NK-92 (cell line): ENCODE results near the gene C1QTNF3.
"Not testable (repeated sequence)": the region's sequence is repeated elsewhere in the genome, so short reads cannot be mapped to it uniquely, and the experiment has no call there.

ENCODE experiments used
- DNase-seq: peaks from one replicate; lab custom pipeline; 2025; ENCODE audit not compliant: unreplicated experiment; lab: John Stamatoyannopoulos, UW

C1QTNF3 gene

DNA sequence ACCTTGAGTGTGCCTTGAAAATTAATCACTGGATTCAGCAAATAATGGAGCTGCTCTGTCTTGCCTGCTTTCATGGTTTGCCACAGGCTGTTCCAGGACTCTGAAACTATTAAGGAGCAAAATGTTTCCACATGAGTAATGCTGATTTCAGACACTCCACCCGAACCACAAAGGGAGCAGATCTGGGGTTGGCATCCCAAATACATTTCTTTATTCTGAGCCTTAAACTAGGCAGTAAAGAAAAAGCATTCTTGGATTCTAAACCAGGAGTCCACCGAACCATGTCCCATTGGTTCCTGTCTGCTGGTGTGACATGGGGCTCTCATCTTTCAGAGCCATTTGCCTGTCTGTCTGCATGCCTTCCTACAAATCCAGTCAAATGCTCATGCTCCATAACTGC, 10.1 kb upstream of the C1QTNF3 start:
- DNase-seq, result no peak

DNA sequence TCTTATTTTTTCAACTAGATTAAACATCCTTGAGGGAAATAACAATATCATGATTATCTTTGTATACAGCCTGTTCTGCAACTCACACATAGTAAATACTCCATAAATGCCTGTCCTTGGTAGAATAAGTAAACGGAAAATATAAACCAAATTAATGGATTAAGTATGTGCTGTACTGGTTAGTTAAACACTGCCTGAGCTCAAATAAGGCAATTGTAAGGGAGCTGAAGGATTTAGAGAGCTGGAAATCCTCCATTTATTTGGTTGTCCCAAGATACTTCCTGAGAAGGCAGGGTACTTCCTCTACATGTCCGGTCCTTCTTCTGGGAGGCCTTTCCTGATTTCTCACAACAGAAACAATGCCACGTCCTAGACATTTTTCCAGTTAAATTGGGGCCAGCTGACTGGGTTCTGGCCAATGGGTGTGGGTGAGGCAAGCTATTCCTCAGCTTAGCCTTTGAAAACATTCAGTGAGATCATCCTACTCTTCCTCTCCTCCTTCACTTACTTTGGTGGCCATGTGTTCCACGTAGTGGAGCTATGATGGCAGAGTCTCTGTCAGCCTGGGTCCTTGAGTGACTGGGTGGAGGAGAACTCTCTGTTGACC, 8.5 kb upstream of the C1QTNF3 start:
- DNase-seq, result no peak

DNA sequence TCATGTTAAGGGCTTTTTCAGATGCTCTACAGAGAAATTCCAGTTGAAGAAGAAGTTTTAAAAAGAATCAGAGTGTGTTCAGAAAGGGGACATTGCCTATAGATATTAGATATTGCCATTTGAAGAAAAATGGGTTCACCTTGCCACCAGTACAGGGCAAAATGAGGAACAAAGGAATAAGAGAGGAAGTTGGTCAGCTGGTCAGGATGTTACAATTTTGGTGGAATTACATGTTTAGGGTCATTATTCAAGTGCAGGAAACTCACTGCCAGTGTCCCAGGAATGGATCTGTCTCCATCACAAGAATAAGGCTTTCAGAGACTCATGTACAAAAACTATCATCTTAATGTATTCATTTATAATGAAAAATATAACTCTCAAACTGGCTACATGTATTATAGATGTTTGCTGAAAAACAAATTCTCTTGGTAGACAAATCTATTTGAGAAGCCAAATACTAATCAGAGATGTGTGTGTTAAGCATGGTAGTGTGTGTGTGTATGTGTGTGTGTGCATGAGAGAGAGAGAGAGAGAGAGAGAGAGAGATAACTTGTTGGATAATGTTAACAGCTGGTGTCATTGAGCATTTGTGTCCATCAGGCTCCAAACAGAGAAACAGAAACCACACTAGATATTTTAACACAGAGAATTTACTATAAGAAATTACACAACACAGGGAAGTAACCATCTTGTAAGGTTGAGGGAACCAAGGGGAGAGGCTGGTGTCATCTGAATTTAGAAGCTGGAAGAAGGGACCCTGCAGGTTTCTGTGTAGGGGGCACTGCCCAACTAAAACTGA, 5.0 kb upstream of the C1QTNF3 start:
- DNase-seq, result no peak

DNA sequence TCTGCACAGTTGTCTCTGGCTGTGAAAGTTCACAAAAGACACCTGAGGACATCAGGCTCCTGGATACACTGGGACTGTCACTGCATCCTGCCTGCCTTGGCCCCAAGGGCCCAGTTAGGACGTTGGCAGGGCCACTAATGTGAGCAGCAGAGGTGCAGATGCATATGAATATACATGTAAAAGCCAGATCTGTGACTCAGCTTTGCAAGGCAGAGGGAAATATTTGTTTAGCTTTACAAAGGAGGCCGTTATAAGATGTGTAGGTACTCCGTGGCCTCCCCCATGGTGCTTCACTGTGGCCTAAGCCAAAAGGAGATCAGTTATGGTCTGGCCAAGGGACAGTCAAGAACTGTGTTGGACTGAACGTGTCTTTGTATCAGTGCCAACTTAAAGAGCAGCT, 4.1 kb upstream of the C1QTNF3 start:
- no peak for DNase-seq

DNA sequence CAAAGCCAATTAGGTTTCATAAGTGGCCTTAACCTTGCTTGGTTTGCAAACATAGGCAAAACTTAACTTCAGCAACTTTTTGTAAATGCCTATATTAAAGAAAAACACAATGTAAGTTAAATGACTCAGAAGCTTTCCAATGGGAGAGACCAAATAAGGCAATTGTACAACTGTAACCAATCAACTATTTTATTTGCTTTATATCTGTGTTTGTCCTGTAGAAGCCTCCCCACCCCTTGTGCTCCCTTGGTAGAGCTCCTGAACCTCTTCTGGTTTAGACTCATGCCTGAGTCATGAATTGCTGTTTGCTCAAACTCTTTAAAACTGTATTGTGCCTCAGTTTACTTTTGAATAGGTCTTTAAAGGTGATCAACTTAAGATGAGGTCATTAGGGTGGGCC, 3.0 kb upstream of the C1QTNF3 start:
- DNase-seq, result no peak

DNA sequence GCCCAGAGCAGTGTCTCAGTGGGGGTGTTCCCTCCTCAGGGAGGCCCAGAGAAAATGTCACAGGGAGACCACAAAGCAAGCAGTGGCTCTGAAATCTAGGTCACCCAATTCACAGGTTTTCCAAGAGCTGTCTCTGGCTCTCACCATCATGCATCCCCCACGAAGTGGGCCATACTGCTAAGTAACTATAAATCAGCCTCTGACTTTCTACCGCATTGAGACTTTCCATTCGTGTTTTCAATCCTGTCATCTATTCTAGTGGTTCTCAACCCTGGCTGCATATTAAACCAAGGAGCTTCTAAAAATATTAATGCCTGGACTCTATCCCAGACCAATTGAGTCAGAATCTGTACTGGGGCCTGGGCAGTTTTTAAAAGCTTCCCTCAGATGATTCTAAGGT, 2.0 kb upstream of the C1QTNF3 start:
- no peak for DNase-seq

DNA sequence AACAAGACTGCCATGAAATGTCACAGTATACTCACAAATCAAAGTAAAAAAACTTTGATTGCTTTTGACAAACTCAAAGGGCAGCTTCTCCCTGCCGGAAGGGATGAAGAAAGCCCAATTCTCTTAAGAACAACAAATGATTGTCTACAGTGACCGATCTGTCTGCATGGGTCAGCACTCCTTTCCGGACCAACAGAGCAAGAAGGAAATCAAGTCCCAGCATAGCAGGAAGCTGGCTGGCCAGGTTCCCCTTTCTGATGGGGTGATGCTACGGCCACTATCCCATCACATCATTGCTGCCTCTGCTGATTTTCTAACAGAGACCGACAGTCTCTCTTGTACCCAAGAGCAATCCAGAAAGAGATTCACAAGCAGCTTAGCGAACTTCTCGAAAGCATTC, 692 bp downstream of the C1QTNF3 start:
- DNase-seq, result no peak

DNA sequence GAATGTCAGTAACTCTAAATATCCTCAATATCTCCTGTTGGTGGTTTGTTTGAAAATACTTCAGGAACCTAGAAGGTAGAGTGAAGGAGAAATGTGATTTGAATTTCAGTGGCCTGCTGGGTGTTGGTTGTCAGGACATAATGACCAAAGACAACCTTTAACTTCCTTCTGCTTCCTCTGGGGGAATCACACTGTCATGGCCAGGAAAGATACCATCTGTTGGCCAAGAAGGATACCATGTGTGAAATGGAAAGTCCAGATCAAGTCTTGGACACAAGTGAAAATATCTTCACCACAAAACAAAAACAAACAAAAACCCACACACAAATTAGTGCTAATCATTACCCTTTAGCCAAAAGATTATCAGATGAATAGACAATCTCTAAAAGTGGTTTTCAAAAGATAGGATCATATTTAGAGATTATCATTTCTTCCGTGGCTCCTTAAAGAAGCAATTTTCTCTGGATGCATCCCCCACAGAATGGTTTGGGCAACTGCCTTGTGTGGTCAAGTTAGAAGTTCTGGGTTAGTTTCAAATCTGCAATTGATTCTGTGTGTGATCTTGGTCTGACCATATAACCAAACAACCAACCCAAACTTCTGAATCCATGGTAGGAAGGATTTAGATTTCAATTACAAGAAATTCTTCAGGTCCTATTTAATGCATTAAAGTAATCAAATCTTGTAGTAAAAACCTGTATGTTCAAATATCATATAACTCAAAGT, 1.6 kb downstream of the C1QTNF3 start:
- DNase-seq, result no peak

DNA sequence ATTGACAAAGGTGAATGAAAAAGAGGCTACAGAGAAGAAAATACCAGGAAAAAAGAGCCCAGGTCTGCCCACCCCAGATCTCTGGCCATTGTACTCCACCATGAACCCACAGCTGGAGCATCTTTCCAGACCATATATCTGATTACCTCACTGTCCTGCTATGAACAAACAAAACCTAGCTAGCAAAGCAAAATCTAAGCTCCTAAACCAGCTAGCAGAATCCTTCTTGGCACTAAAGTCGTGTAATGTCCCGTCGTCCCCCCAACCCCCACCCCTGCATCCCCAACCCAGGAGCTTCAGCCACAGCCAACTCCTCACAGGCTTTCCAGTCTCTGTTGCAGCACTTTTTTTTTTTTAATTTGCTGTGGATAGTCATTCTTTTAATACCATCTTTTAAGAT, 2.5 kb downstream of the C1QTNF3 start:
- DNase-seq, result no peak

DNA sequence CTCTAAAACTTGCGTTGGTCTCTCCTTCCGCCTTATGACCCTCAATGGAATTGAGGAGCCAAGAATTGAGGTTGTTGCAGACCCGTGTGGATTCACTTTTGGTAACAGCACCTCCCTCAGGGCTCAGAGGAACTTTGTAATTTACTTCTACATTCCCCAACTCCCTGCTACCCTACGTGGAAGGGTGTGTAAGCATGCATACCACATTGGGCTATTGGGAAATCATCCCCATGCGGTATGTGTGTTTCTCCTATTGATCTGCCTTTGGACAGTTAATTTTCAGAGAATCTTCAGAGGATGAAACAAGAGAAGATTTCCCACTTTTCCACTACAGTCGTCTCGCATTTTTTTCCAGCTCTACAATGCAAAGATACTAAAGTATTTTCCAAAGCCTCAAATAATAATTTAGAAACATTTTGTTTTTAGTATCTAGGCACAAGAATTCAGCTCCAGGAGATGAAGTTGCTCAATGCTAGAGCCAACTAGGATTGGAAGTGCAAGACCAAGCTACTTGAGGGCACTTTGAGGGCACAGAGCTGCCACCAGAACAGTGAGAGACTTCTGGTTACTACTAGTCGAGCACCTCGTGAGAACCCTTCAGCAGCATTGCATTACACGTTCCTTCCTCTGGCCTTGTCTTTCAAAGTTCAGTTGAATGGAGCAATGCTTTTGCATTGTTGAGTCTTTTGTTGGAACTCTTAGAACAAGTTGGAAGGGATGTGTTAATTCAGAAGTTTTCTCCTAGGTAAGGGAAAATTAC, 3.4 kb downstream of the C1QTNF3 start:
- no peak for DNase-seq

DNA sequence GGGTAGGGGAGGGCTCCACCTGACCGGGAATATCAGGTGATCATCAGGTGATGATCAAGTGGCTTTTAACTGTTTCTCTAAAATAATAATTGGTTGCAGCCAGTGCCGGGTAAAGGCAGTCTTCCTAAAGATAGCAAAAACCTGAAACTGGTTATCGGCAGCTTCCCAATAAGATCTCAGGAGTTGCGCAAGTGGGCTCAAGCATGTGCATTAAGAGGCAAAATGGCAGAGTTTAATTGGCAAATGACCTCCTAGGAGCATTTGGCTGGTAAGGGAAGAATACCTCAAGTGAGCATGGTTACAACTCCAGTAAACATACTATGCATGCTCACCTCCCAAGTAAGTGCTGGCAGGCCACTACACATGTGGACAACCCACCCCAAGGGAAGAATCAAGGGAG, 4.2 kb downstream of the C1QTNF3 start:
- no peak for DNase-seq

DNA sequence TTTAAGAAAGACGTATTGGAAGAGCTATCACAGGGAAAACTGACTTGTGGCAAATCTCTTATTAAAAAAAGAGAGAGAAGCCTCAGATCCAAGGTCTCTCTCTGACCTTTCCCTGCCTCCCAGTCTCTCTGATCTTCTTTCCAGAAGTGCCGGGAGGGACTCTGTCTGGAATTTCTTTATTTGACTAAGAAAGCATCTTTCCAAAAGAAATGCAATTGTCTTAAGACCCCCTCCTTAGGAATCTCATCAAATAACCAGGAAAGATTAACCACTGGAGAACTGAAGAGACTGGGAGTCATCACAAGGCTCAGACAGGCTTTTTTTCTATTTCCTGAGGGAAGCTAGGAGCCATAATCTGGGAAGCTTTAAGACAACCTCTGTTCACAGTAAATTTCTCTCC, 4.6 kb downstream of the C1QTNF3 start:
- no peak for DNase-seq

DNA sequence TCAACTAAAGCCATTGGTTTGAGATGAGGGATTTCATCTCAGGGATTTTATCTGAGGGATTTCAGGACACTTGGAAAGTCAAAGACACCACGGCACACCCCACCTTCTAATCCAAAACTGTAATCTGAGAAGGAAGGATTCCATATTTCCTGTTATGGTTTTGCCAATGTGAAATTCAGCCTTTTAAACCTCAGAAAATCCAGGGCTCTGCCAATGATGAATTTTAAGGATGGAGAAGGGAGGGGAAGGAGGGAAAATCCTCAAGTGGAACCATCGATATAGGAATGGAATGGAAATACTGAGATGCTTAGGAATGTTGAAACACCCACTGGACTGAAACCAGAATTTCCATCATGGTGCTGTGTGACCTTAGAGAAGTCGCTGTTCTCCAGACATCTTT, 5.3 kb downstream of the C1QTNF3 start:
- DNase-seq, result no peak

DNA sequence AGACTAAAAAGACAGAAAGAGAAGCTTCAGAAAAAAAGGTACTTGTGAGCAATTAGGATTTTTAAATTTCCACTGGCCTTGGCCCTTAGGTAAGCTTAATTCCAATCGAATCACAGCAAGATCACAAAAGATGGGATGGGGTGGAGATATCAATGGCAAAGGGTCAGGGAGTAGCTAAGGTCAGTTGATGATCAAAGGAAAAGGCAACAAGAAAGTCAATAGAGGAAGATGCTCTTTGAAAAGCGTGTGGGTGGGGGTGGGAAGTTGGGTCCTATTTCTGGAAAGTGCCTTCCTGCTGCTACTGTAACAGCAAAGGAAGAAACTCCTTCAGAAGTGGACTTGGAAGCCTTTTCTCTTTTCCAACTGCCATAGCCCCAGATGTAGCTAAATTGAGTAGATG, 7.3 kb downstream of the C1QTNF3 start:
- DNase-seq, result no peak

DNA sequence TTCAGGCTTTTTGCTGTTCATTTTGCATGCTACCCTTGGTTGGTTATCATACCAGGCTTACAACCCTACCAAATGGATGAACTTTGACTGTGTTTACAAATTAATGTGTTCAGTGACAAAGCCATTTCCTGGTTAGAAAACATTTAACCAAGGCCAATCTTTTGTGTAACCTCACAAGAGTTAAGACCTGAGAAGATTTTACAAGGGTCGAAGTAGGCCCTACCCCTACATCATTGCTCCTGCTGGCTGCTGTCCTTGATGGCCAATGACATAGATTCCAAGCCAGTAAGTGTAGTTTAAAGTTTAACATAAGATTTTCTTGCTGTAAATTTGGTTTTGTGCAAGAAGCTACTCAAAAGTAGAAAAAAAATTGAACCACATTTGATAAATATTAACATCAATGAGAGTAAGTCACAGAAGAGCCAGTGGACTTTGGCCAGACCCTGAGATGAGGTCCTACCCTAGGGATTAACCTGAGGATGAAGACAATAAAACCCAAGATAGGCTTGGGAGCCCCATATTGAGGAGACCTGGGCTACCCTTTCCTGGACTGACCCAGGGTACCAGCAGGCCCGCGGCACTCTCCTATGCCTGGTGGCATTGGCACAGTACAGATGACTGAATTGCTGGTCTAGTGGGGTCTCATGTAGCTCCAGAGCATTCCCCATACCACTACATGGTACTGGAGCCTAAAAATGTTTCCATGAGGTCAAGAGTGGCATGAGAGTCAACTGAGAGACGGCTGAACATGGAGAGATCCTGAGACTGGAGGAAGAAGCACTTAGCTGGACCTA, 8.3 kb downstream of the C1QTNF3 start:
- DNase-seq, result no peak

DNA sequence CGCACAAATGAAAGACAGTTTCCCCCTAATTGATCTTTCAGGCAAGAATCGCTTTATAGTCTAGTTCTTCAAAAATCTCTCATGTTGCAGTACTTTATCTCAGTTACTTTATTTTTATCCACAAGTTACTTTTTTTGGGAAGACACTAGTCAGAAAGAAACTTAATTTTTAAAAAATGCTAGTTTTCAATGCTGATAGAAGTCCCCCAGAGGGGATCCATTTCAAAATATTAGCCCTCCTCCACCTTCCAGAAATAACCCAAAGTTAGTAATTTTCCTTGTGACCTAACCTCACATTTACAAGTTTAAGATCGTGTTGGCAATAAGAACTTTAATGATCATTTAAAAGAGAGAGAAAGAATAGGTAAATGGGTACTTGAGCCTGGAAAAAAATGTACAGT, 11.0 kb downstream of the C1QTNF3 start:
- DNase-seq, result no peak

DNA sequence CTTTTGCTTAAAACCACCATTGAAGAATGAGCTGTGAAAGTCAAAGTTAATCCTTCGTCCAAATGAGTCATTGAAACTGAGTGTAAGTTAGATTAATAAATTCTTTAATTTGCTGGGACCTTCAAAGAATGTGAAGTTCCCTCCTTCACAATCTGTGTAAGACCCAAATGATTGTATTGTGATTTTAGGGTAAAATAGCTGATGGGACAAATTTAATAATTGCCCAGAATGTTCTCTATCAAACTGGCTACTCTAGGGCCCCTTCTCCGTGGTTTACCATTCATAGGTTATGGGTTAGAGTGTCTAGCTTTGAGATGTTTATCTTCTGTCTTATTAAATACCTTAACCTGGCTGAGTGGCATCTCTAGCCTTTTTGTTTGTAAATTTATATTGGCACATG, 11.9 kb downstream of the C1QTNF3 start:
- DNase-seq, result no peak

DNA sequence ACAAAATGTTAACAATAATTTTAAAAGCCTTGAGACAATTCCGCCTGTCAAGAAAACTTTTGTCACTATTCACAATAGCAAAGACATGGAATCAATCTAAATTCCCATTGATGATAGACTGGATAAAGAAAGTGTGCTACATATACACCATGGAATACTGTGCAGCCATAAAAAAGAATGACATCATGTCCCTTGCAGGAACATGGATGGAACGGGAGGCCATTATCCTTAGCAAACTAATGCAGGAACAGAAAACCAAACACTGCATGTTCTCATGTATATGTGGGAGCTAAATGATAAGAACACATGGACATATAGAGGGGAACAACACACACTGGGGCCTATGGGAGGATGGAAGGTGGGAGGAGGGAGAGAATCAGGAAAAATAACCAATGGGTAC, 12.4 kb downstream of the C1QTNF3 start:
- not testable (repeated sequence) for DNase-seq

DNA sequence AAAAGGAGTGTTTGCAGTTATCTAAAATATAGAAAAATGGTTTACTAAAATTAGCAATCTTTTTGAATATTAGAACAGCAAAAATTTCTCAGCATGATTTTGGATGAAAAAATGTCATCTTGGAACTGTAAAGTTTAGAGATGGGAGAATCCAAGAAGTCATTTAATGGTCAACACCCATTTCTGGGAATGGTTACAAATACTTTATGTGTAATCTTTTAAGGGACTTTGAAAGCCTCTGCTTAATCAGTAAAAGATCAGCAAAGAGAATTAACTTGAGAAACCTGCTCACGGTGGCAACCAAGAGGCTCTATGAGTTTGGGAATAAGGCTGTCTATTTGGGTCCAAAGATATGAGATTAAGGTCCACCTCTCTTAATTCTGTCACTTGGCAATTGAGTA, 13.0 kb downstream of the C1QTNF3 start:
- DNase-seq, result no peak

DNA sequence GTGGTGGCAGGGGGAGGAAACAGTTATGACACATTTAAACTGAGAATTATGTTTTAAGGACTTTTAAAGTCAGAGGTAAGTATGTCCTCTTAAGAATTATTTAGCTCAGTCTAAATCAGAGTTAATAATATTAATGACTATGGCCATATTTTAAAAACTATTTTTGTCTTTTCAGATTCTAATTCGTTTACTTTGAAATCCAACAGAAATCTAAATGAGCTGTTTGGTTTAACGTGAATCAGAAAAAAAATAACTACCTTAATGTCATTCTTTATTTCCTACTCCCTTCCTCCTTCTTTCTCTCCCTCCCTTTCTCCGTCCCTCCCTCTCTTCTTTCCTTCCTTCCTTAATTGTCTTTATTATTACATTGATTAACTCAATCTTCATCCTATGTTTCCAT, 14.7 kb downstream of the C1QTNF3 start:
- no peak for DNase-seq
